NCI-H345 treated with DMSO at 0.1 percent for 48 hours (cell line): ENCODE data around the gene RXYLT1.
"Not testable (repeated sequence)": the region's sequence is repeated elsewhere in the genome, so short reads cannot be mapped to it uniquely, and the experiment has no call there.

ENCODE experiments used
- DNase-seq: peaks from one replicate; lab custom pipeline; 2025; ENCODE audit not compliant: unreplicated experiment; lab: John Stamatoyannopoulos, UW

Gene RXYLT1, protein sequence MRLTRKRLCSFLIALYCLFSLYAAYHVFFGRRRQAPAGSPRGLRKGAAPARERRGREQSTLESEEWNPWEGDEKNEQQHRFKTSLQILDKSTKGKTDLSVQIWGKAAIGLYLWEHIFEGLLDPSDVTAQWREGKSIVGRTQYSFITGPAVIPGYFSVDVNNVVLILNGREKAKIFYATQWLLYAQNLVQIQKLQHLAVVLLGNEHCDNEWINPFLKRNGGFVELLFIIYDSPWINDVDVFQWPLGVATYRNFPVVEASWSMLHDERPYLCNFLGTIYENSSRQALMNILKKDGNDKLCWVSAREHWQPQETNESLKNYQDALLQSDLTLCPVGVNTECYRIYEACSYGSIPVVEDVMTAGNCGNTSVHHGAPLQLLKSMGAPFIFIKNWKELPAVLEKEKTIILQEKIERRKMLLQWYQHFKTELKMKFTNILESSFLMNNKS

DNA sequence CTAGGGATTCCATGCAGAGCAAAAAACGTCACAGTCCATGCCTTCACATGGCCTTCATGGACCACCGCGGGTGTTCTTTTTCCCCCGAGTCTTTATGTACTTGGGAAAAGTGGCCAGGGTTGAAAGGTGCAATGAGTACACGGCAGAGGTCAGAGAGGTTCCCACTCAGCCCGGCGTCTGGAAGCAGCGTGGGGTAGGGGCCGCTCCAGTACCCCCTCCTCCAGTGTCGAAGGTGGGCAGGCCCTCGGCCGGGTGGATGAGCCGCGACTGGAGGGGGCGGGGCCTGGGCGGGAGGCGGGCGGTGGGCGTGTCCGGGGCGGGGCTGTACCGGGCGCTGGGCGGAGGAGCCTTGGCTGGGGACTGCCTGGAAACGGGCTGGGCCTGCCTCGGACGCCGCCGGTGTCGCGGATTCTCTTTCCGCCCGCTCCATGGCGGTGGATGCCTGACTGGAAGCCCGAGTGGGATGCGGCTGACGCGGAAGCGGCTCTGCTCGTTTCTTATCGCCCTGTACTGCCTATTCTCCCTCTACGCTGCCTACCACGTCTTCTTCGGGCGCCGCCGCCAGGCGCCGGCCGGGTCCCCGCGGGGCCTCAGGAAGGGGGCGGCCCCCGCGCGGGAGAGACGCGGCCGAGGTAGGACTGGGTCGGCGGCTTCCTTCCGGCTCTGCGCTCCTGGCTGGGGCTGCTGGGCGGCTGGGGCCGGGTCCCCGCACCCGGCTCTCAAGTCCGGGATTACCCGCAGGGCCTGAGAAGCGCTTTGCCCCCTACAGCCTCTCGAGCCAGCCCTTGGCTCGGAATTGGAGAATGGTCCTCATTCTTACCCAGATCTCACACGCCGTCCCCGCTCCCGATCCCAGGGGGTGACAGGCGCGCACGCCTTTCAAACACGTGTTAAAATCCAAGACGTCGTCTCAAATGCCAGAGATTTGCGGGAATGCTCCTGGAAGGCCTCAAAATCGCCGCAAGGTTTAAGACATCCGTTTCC lies at the start of gene RXYLT1:
Gene RXYLT1, plus strand, starts transcription at position 412 of the 984 bp plus-strand sequence. Its CDS starts 52 bp downstream, at position 464.
- DNase-seq: peak; percentile 71

DNA sequence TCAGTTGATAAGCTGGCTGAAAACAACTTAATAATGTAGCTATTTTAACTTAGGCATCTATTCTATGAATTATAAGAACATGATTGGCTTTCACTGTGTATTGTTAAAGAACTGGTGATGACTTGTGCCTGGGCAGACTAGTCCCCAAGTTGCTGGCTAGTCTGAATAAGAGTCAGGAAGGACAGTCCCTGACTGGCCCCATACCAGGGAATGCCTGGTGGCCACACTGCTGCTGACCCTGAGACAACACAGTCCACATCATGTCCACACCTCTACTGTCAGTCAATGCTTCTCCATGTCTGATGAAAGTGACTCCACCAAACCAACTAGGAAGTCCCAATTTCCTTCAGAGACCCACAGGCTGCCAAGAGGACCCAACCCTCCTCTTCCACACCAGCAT lies 46.9 kb upstream of the RXYLT1 start:
- DNase-seq: not testable (repeated sequence)

DNA sequence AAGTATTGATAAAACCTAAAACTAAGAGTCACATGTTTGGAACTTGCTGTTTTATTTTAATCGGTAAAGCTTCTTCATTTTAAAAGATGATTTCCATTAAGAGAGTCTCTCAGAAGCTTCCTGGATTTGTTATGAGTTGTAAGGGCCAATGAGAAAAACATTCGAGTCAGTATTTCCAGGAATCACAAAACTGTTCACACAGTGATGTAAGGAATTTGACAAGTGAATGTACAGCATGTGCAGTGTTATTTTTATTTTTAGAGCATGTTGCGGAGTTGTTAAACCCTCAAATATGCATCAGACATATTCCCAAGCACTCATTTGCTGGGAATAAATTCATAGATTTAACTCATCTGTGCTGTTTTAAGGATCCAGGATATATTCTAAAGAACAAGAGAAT lies 46.1 kb upstream of the RXYLT1 start:
- not testable (repeated sequence) for DNase-seq

DNA sequence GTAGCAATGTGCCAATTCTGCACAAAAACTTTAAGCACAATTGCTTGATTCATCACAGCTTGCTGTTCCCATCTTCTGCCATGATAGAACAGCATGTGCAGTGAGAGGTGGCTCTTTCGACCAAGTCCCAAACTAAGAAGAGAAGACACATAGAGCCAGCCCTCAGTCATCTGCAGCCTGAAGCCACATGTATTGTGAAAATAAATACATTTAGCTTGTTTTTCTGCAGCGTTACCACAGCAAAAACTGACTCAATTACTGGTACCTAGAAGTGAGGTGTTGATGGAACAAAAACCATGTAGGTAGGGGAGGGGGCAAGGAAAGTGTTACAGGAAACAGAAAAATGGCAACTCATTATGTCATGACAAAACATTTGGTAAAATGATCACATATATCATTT lies 39.2 kb upstream of the RXYLT1 start:
- not testable (repeated sequence) for DNase-seq

DNA sequence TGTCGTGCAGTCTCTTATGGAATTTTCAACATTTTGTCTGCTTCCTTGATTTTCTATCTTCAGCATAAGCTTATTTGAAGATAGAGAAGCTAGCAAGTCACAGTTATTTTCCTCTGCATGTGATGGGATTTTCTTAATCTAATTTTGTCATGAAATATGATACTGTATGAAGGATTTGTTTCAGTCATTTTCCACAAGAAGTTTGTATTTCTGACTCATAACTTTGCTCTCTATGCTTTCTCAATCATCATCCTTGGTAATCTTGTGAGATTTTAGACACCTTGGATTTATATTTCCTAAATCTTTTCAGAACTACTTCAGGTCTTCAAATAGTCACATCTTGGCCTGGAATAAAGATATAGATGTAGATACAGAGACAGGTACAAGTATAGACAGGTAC lies 38.3 kb upstream of the RXYLT1 start:
- not testable (repeated sequence) for DNase-seq

DNA sequence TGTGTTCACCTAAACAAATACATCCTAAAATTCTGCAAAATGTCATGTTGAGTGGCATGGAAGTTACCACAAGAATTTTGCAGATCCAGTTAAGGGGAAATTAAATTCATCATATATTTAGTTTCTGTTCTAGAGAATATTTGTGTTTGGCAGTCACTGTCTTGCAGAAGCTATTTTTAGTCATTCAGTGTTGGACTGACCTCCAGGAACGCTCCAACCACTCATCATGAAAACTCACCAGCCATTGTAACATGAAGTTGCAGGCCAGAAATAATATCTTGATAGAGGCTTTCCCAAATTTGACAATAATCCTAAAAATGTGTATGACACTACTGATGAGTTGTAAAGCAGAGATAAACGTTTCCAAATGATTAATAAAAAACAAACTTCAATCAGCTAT lies 35.6 kb upstream of the RXYLT1 start:
- DNase-seq: not testable (repeated sequence)

DNA sequence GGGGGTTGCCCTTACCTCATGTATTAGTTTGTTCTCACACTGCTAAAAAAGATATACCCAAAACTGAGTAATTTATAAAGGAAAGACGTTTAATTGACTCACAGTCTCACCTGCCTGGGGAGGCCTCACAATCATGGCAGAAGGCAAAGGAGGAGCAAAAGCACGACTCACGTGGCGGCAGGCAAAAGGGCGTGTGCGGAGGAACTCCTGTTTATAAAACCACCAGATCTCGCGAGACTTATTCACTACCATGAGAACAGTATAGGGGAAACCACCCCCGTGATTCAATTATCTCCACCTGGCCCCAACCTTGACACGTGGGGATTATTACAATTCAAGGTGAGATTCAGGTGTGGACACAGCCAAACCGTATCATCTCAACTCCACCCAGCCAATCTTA lies 33.2 kb upstream of the RXYLT1 start:
- DNase-seq: not testable (repeated sequence)

DNA sequence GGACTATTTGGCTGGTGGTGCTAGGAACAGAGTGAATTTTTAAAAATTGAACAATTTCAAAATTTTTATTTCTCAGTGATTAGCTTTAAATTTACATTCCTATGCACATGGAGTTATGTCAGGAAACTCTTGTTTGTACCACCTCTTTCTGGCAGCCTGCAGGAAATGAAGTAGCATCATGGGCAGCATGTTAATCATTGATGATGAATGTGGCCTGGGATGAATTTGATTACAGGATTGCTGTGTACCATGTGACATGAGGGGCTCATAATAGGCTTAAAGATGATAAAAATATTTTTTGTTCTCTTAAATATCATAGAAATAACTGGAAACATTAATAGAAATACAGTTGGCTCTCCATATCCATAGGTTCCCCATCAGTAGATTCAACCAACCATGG lies 32.6 kb upstream of the RXYLT1 start:
- DNase-seq: not testable (repeated sequence)

DNA sequence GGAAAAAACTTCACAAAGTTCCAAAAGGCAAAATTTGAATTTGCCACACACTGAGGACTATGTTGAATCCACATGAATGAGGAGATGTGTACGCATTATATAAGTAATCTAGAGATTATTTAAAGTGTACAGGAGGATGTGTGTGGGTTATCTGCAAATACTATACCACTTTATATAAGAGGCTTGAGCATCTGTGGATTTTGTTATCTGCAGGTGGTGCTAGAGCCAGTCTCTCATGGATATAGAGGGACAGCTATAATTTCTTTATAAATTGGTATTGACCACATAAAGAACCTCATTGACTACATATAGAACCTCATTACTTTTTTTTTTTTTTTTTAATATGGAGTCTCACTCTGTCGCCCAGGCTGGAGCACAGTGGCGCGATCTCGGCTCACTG lies 32.2 kb upstream of the RXYLT1 start:
- DNase-seq: no peak

DNA sequence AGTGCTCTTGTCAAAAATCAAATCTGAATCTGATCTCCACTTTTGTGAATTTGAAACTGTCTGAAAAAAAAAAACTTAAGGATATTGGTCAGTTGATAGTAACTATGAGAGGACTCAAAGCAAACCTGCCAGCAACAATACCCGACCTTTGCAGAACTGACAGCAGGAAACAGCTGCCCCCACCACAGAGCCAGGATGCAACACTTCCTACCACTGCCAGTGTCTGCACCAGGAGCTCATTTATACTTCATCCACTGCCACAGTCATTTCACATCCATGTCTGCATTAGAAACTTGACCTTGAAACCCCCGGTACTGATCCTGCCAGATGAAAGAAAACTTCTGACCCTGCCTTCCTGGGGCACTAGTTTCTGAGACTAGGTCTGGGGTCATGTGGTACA lies 27.4 kb upstream of the RXYLT1 start:
- DNase-seq: no peak

DNA sequence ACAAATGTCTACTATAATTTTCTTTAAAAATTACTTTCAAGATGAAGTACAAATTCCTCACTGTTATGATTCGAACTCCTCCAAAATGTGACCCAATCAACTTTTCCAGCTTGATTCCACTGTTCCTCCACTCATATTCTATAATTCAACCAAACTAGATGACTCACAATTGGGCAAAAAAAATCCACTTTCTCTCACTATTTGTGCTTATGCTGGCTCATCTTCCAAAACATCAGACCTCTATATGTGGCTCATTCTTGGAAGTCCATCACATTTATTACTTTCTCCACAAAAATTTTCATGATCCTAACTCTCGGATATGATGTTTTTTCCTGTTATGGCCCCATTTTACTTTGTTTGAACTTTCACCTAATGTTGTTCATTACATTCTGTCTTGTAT lies 26.9 kb upstream of the RXYLT1 start:
- DNase-seq: no peak

DNA sequence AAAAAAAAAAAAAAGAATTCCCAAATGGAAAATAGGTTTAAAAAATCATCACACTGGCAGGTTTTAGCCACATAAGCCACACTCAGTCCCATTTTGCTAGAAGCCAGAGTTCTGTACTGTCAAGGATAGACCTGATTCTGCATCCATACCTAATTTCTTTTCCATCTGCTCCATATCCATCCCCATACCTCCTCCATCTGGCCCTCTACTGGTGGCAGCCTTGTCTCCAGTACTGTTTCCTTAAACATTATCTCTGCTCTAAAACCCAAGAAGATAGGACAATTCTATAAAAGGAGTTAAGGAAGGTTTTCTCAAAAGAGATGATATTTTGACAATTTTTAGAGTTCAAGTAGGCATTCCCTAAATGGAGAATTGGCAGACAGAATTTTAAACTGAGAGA lies 26.0 kb upstream of the RXYLT1 start:
- no peak for DNase-seq

DNA sequence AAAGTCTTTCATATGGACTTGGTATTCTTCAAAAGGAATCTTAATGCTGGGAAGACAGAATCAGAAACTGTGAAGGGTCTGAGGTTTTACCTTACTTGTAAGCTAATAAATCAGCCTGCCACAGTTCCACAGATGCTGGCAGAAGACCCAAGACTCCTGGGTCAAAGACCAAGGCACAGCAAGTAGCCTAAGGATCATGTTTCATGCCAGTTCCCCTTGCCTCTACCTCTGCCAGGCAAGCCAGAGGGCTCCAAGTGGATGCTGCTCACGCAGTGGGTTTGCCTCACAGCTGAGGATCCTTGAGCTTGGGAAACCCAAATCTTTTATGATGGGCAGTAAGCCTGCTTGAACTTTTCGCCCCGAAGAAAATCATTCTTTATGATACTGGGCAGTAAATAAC lies 15.2 kb upstream of the RXYLT1 start:
- DNase-seq: no peak

DNA sequence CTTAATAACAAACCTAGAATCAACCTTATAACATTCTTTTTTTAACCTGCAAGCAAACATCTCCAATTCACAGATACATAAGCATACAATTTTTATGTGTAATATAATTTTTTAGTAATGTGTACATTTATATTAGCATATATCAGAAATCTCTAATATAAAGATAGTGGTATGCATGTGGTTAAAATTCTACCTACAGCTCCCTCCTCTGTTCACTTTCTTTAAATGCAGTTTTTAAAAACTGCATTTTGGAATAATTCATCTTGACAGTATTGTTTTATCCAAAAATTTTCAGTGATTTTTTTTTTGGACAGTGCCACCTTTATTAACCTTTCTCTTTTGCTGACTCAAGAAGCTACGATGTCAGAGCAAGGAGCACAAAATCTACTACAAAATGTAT lies 13.2 kb upstream of the RXYLT1 start:
- DNase-seq: no peak

DNA sequence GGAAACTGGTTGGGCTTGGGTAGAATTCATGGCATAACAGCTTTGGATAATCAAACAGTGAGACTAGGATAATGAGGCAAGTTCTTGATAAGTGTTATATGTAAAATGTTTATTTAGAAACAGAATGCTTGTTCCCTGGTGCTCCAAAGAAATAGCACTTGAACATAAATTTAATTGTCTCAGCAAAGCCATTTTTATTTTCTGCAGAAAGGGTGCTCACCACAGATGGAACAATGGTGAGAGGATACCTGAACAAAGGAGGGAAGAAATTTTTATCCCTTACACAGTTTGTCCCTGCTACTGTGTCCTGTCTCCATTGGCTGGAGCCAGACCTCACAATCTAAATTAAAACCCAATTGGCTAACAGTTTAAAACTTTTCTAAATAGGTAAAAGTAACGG lies 9.3 kb upstream of the RXYLT1 start:
- DNase-seq: no peak

DNA sequence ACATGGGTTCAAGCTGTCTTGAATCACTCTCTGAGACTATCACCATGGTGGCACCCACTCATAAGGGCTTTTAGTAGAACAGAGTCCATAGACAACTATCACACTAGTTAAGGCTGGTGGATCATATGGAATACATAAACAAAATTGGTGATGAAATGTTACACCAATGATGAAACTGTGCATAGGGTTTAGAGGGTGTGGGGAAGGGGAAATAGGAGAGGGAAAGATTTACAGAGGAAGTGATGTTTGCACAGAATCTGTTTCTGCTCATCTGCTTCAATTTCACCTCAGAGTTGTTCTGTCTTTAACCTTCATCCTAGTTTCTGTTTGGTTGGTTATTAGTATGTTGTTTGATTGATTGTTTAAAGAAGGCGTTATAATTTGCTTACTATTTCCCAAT lies 2.4 kb upstream of the RXYLT1 start:
- DNase-seq: no peak

DNA sequence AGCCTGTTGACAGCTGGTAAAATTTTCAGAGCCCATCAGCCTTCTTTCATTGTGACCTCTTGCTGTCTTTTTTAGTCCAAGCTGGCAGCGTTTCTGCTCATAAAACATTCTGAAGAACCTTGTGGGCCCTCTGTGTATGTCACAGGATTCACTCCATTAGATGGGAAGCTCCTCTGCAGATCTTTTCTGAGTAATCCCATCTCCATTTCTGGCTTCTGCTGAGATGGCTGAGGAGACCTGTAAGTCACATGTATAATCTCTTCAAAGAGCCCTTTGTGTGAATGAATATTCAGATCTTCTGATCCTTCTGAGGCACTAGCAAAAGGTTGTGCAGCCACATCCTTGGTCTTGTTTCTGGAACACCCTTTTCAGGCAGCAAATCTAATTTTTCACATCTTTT lies 2.8 kb downstream of the RXYLT1 start:
- DNase-seq: no peak

DNA sequence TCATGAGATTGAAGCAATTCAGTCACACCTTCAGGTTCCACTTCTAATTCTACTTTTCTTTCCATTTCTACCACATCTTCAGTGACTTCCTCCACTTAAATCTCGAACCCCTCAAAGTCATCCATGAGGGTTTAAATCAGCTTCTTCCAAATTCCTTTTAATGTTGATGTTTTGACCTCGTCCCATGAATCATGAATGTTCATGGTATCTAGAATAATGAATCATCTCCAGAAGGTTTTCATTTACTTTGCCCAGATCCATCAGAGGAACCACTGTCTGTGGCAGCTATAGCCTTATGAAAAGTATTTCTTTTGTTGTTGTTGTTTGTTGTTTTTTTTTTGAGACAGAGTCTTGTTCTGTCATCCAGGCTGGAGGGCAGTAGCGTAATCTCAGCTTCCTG lies 7.6 kb downstream of the RXYLT1 start:
- no peak for DNase-seq

DNA sequence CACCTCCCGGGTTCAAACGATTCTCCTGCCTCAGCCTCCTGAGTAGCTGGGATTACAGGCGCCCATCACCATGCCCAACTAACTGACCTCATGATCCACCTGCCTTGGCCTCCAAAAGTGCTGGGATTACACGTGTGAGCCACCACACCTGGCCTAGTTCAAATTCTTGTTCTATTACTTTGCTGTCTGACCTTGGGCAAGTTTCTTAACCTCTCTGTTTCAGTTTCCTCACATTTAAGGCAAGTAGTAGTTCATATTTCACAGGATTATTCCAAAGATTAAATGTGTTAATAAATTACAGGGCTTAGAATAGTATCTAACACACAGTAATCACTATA lies 10.9 kb downstream of the RXYLT1 start:
- DNase-seq: no peak

DNA sequence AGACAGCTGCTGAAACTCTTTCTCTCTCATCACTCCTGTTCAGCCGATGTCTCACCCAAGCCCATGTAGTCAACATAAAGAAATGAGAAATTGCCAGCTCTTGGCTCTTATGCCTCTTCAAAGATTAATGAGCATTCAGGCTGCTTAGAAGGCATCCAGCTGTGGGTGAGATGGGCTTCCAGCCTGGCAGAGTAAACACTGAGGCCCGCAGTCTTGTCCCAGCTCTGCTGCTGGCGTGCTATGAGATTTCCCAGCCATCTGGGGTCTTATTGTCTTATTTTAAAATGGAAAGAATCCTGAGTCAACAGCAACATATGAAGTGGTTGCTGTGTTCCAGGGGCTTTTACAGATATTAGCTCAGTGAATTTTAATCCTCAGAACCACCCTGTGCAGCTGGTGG lies 12.6 kb downstream of the RXYLT1 start:
- peak; percentile 97 for DNase-seq

DNA sequence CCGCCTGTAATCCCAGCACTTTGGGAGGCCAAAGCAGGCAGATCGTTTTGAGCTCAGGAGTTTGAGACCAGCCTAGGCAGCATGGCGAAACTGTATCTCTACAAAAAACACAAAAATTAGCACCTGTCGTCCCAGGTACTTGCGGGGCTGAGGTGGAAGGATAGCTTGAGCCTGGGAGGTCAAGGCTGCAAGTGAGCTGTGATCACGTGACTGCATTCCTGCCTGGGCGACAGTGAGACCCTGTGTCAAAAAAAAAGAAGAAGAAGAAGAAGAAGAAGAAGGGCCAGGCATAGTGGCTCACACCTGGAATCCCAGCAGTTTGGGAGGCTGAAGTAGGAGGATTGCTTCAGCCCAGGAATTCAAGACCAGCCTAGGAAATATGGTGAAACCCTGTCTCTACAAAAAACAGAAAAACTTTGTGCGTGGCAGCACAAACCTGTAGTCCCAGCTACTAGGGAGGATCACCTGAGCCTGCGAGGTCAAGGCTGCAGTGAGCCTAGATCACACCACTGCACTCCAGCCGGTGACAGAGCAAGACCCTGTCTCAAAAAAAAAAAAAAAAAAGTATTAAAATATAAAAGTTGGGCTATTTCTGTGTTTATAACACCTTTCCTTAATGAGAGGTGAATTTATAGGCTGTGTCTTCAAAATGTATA lies 15.5 kb downstream of the RXYLT1 start:
- no peak for DNase-seq
